Eye (tissue), 1 donor: ENCODE data around the gene KIF26B.
A peak's percentile ranks its signal among the peaks of the same experiment; 100 is the strongest.

Experiments
- DNase-seq: peaks from one replicate; pipeline ENCODE4 v3.0.0-alpha.2; 2015

KIF26B gene

DNA sequence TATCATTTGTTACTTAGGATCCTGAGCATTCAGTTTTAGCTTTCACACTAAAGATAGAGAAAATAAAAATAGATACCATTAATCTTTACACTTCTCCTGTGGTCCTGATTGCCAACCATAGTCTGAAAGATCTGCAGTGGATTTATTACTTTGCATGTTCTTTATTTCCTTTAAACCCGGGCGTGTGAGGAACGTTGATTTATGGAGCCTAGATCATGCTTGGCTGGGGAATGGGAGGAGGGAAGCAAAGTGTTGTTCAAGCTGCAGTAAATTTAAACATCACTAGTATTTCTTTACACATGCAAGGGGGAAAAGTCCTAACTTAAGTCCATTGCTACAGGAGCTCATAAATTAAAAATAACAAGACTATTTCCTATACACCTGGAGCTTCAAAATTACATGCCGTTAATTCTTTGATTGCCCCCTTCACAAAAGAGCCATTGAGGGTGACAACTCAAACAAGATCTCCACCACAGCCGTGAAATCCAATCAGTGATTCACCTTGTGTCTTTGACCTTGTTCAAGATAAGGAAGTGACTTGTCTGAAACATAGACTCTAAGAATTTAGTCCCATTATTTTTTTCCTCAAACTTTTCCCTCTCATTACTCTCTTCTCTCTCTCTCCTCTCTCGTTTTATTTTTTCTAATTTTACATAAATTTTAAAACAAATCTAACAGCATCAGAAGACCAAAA lies 282.7 kb downstream of the KIF26B start:
- no peak for DNase-seq

GRCh38 chr1:245440922-245441321 lies 286.1 kb downstream of the KIF26B start:
- DNase-seq = no peak

DNA sequence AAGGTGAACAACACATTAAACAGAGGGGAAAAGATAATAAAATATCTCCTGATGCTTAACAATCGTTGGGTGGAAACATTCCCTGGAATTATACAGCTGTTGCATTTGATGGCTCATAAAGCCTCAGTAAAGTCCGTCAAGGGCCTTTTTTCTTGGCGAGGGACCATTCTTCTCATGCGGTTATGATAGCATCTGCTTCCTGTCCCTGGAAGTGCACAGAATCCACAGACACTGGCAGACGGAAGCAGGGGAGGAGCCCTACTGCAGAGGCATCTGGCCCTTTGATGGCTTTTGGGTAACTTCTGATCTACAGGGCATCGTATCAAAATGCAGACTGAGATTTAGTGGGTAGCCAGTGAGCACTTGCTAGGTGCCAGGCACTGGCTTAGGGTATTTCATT lies 286.9 kb downstream of the KIF26B start:
- DNase-seq = no peak

- DNase-seq = no peak
Observed at GRCh38 chr1:245444147-245444828, 289.5 kb downstream of the KIF26B start.

- DNase-seq = no peak
Observed at GRCh38 chr1:245444945-245445344, 290.2 kb downstream of the KIF26B start.

GRCh38 chr1:245448531-245448930 lies 293.7 kb downstream of the KIF26B start:
- no peak for DNase-seq

DNA sequence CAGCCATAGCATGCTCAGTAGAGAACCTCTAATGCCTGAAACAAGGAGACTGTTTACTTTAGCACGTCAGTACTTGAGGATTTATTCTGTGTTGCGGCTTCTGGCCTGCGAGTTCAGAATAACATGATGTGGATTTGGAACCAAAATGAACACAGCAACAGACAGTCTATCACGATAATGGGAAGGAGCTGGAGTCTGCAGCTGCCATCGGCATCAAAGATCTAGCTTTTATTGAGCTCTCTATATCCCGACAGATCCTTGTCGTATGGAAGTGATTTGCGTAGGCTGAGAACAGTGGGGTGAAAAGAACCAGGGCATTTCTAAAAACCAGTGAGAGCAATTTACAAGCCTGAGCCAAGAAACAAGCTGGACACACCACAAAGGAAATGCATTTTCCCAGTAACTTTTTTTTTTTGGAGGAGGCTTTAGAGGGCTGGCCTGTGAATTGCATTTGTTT lies 294.2 kb downstream of the KIF26B start:
- DNase-seq = no peak

GRCh38 chr1:245453541-245453940 lies 298.8 kb downstream of the KIF26B start:
- no peak for DNase-seq

- no peak for DNase-seq
Observed at GRCh38 chr1:245454051-245454450, 299.3 kb downstream of the KIF26B start.

DNA sequence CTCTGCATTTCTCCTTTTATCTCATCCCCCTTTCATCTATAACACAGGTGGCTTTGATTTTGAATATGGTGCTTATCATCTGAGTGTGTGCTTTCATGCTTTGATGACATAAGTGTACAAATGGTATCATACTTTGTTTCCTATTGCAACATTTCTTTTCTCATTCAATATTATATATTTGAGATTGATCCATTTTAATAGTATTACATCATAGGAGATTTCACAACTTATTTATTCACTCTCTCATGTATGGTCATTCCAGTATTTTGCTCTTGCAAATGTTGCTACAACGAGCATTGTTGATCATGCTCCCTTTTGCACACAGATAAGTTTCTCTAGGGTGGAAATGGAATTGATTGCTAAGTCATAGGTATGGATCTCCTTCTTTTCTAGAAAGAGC lies 302.8 kb downstream of the KIF26B start:
- DNase-seq = no peak

DNA sequence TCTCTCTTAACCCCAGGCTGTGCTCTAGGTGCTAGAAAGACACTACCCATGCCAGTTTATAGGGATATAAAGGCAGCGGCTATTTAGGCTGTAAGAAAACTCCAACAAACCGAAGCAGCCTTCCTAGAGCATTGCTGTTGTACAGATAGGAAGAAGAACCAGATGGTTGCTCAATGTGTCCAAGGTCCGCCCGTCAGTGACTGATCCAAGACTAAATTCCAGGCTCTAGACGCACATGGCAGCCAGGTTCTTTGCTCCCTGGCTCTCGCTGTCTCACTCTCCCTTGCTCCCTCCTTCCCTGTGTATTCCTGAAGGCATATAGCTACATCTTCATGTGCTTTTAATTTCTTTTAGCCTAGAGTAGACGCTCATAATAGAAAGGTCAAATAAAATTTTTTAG lies 303.4 kb downstream of the KIF26B start:
- no peak for DNase-seq

DNA sequence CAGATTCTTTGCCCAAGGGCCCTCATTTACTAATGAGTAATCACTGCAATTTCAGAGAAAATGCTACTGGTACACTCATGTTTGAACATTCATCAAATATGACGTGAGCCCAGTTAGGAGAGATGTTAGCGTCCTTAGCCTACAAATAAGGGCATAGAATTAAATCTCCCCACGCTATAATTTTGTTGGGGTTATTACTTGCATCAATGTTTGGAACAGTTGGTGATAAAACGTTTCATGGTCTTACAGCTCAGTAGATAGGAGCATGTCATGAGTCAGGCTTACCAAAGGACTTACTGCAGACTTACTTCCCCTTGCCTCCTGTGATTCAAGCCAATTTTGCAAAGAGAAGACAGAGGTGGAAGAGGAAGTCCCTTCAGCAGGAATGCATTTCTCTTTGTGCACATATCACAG lies 304.0 kb downstream of the KIF26B start:
- DNase-seq = no peak

DNA sequence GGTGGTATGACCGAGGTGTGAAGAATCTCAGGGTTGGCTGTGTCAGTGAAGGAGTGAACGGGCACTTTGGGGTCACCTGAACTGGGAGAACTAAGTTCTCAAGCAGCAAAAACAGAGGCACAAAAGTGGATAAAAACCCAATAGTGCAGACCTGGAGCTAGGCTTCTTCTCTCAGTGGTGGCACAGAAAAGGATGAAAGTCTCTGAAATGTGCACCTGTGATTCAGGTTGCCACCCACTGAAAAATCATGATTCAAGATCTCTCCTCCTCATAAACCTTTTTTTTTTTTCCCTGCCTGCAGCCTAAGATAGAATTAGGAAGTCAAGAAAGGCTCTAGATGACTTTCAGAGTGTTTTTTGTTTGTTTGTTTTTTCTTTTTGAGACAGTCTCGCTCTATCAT lies 304.8 kb downstream of the KIF26B start:
- no peak for DNase-seq

DNA sequence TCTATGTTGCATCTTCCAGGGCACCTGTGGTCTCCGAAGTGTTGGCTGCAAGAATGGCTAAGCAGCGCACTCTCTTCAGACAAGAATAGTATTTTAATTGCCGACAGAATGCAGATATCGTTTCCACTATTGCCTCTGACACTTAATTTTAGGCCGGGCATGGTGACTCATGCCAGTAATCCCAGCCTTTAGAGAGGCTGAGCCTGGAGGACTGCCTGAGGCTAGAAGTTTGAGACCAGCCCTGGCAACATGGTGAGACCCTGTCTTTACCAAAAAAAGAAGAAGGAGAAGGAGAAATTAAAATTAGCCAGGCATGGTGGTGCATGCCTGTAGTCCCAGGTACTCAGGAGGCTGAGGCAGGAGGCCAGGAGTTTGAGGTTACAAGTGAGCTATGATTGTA lies 306.9 kb downstream of the KIF26B start:
- no peak for DNase-seq

DNA sequence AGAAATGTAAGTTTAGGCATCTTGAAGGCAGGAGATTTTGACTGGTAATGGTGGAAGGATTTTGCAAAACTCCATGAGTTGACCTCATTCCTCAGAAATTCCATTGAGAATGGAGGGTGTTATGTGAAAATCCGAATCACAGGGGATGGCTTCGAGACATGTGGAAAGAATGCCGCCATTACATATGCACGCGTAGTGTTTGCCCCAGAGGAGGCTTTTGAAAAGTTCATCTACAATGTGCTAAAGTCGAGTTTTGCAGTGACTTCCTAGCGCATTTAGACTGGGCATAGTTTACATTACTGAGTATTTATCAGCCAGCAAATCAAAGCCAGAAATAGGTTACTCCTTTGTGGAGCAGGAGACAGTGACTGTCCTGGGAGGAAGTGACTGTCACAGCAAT lies 307.4 kb downstream of the KIF26B start:
- no peak for DNase-seq

DNA sequence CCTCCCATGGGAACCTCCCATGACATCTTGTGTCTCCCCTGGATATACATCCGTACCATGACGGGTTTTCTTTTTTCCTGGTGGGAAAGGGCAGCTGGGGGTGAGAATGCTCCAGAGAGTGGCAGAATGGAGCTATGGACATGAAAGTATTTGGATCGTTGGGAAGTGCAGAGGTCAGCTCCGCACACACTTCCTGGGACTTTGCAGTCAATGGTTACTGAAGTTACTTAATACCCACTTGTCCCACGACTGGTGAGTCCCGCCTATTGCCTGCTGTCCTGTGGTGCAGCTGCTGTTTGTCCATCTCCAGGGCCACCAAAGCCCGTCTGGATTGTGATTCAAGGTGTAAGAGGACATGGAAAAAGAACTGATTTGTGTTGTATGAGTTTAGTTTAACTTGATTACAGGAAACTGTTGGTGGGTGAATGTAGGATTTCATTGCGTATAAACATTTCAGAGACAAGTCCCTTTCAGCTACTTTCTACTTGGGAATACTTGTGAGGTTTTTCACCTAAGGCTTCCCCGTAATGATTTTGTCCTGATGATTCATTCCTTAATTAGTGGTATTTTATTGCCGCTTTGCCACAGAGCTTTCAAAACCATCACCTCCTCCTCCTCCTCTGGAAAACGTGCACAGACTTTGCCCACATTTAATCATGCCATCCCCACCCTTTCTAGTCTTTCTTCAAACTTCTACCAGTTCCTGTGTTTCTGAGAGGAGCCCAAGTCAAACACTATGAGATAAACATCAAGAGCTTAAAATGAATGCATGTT lies 308.8 kb downstream of the KIF26B start:
- DNase-seq = no peak

GRCh38 chr1:245464290-245464689 lies 309.5 kb downstream of the KIF26B start:
- DNase-seq = no peak

- no peak for DNase-seq
Observed at GRCh38 chr1:245465666-245466065, 310.9 kb downstream of the KIF26B start.

GRCh38 chr1:245466261-245466660 lies 311.5 kb downstream of the KIF26B start:
- no peak for DNase-seq

DNA sequence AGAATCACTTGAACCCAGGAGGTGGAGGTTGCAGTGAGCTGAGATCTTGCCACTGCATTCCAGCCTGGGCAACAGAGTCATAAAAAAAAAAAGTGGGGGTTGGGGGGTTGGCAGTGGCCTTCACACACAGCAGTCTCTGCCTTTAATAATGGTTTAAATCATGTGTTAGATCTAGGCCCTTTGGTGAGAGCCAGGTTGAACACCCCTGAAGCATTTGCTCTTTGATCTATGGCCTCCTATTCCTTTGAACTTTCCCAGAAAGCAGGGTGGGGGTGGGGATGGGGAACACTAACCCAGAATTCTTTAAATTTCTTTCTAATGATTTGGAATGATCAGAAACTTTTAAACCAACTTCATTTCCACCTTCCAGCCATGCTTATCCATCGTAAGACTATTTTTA lies 313.0 kb downstream of the KIF26B start:
- DNase-seq = no peak

GRCh38 chr1:245469006-245469405 lies 314.2 kb downstream of the KIF26B start:
- no peak for DNase-seq

DNA sequence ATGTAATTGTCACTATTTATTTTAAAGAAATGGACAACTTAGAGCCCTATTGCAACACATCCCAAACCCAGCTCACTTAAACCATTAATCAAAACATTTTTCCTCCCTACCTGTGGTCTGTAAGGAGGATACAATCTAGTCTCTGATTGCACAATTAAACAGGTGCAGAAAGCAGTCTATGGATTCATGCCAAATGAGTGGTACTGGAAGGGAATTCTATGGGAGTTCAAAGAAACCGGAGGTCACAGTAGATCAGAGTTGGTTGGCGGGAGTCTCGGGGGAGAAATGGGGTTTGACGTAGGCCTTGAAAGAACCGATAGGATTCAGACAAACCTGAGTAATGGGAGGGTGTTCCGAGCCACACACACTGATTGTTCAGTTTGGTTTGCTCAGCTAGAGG lies 314.9 kb downstream of the KIF26B start:
- no peak for DNase-seq

DNA sequence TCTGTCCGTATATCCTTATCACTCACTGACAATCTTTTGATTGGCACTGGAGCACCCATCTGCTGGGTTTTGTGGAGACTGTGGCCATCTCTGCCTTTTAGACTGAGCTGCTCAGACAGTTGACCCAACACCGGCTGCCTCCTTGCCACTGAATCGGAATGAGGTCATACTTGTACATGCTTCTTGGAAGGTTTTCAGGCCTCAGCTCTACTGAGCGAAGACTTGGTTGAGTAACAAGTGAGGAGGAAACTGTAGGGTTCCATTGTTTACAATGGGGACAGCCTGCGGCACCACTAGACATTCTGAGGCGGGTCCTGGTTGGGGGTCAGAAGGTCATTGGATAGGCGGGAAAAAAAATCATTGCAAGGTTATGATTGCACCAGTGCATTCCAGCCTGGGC lies 320.3 kb downstream of the KIF26B start:
- peak; percentile 59 for DNase-seq

DNA sequence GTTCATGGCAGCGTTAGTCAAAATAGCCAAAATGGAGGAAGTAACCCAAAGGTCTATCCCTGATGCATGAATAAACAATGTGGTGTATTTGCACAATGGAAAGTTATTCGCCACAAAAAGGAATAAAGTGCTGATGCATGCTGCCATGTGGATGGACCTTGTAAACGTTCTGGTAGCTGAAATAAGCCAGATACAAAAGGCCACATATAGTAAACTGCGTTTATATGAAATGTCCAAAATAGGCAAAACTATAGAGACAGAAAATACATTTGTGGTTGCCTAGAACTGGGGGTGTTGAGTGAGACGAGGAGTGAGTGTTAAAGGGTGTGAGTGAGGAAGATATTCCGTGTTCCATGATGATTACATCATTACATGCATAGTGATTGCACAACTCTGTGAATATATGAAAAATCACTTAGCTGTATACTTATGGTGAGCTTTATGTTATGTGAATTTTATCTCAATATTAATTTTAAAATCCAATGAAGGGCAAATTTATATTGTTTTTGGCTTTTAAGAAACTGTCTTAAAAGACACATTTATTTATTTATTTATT lies 321.3 kb downstream of the KIF26B start:
- DNase-seq = no peak
